HG02885 (cell line): ENCODE results near the gene MYADML2.

ENCODE experiments used
- ATAC-seq: cut with Tn5 transposase; IDR thresholded peaks from one replicate; pipeline ENCODE4 v1.9.1; 2021; ENCODE audit warnings: mild to moderate bottlenecking; ENCODE audit not compliant: unreplicated experiment, poor library complexity

MYADML2 gene

DNA sequence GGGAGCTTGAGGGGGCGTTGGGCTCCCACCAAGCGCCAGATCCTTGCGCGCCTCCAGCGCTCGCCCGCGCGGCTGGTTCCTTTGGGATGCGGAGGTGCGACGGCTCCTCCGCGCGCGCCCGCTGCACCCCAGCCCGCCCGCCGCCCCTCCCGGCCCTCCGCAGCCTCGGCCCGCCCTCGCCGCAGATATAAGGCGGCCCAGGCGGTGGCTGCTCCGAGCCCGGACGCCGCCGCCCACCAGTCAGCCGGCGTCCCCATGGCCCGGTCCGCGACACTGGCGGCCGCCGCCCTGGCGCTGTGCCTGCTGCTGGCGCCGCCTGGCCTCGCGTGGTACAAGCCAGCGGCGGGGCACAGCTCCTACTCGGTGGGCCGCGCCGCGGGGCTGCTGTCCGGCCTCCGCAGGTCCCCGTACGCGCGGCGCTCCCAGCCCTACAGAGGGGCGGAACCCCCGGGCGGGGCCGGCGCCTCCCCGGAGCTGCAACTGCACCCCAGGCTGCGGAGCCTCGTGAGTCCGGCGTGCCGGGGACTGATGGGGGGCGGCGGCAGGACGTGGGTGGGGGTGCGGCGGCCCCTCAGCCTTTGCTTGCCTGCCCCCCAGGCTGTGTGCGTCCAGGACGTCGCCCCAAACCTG is 44.9 kb downstream of the MYADML2 start, which contains the start of gene NPB:
Gene NPB, plus strand, starts transcription at position 216 of the 630 bp plus-strand sequence. Its CDS starts 40 bp downstream, at position 256.
- no peak for ATAC-seq

GRCh38 chr17:81901167-81902022 is 45.6 kb downstream of the MYADML2 start:
- ATAC-seq, result no peak

- ATAC-seq, result no peak
These were observed 46.7 kb downstream of the MYADML2 start for GRCh38 chr17:81900181-81900820.

- no peak for ATAC-seq
These were observed 47.4 kb downstream of the MYADML2 start for GRCh38 chr17:81899514-81900166.

DNA sequence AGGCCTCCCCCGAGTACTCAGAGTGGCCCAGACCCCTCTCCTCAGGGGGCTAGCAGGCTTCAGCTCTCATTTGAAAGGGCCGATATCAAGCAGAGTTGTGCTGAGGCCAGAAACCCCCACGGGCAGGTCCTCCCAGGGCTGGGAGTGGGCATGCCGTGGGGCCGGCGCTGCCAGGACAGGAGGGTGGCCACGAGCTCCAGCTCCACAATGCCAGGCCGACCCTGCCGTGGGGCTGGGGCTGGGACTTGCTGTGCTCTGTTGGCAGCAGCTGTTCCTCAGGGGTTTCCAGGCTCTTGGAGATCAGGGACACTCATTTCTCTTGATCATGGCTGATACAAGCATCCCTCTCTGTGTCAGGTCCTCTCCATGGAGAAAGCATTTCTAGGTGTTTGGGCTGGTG is 48.1 kb downstream of the MYADML2 start:
- ATAC-seq, result no peak

DNA sequence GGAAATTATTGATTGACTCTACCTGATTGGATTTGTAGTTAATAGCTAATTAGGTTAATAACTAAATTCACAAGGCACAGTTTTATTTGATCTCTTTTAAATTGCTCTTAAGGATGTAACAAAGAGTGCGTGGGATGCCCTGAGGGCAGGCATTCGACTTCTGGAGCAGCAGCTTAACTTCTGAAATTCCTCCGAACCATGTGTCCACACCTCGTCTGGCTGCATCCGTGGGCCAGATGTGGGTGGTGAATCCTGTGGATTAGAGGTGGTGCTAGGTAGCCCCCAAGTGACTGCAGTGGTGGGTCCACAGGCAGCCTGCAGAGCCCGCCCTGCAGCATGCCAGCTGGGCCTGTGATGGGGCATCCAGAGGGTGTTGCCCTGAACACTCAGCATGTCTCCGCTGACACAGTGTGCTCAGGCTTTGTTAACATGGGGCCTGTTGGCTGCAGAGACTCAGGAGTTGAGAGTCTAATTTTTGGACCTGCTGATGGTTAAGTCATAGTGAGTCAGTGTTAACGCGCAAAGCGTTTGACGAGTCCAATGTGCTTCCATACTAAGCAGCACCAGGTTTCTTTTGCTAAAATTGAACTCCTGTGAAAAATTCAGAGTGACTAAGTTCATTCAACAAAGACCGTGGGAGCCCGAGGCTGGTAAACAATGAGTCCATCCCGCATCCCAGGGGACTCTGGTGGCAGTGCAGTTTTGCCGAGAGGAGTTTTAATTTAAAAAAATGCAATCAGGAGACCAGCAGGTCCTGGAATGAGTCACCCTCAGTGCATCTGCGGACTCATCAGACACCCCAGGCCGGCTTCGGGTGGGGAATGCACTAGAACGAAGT is 48.8 kb downstream of the MYADML2 start:
- ATAC-seq, result no peak

DNA sequence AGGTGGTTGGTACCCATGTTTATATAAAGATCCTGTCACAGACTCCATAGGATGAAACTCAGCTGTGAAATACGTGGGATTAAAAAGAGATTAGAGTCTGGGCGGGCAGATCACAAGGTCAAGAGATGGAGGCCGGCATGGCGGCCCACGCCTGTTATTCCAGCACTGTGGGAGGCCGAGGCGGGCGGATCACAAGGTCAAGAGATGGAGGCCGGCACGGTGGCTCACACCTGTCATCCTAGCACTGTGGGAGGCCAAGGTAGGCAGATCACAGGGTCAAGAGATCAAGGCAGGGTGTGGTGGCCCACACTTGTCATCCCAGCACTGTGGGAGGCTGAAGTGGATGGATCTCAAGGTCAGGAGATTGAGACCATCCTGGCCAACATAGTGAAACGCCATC is 51.6 kb downstream of the MYADML2 start:
- ATAC-seq, result no peak

- peak; percentile 29 for ATAC-seq
These were observed 55.8 kb downstream of the MYADML2 start for GRCh38 chr17:81891303-81891552.

DNA sequence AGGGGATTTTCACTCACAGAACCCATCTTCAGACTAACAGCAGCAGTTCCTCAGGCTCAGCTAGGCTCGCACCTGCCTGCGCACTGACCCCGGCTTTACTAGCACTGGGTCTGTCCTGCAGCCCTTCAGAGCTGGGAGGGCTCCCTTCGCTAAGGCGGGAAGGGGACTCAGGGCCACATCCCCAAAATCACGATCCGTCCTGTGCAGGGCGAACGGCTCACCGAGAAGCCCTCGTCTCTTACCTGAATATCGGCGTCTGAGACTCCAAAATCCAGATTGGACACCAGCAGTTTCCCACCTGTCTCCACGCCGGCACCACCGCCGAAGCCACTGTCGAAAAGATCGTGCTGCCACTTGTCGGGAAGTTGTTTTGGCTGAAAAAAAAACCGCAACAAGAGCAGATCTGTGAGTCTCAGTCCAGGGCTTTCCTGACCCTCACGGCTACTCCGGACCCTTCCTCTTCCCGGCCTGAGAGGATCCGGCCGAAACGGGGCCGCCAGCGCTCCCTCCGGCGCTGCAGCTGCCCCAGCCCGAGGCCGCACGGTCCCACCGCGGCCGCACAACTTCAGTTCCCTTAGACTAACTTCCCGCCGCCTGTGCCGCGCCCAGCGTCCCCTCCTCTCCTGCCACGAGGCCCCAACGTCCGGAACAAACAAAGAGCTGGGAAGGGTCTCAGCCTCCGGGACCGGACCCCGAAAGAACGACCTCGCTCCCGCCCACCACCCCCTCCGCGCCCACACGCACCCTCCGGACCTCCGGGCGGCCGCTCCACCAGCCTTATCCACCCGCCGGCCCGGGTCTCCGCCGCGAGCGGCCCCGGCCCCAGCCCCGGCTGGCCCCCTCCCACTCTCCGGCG is 56.4 kb downstream of the MYADML2 start:
- ATAC-seq, result no peak
